ENCODE results near the gene ENPP6.

ENPP6 gene

DNA sequence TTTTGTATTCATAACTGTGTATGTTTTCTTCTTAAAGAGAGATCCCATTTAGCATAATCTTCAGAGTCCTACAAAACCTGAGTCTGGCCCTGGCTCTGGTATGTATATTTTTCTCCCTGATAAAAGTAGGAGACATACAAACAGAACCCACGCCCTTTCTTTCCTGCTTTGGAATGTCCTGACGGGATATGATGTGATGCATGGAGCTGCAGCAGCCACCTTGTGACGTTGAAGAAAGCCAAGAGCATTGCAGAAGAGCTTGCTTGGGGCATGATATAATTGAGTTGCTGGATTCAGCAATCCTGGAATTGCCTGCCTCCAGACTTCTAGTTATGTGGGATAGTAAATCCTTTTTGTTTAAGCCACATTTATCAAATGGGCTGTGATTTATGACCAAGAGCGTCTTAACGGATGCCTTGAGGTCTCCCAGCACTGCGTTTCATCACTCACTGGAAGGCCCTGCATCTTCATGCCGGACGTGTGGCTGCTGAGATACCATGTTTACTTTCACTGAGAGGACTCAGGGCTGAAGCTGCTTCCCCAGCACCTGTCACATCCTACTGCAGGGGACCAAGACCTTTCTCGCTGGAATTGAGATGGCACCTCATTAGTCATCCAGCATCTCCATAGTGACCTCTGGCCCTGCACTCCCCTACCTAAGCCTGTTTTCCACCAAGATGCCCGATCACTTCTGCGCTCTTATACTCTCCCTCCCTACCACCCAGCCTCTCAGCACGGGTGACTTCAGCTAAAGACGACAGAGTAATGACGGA is 107.0 kb downstream of the ENPP6 start:
- H3K79me2 ChIP-seq (ENCODE audit: insufficient read depth, low read length): no peaks in the 10 kb centered on the region
- H3K4me3 ChIP-seq (ENCODE audit: insufficient read depth, low read length, poor library complexity, severe bottlenecking): no peak overlapping the region
- H3K36me3 ChIP-seq (ENCODE audit: low read length): no peaks in the 10 kb centered on the region
- H4K20me1 ChIP-seq (ENCODE audit: low read depth, low read length): no peaks in the 10 kb centered on the region
- H3F3A ChIP-seq (ENCODE audit: insufficient read depth): no peaks in the 10 kb centered on the region
- no peaks in the 10 kb centered on the region for H3K9me3 ChIP-seq (ENCODE audit: insufficient read depth, low read length)
- H3K27ac ChIP-seq (ENCODE audit: low read depth, low read length): no peak overlapping the region
- no peak for TF ChIP-seq EZH2phosphoT487 (conservative IDR thresholded peaks at IDR 0.05; ENCODE audit: low read length)
- TF ChIP-seq, protein P1, sequence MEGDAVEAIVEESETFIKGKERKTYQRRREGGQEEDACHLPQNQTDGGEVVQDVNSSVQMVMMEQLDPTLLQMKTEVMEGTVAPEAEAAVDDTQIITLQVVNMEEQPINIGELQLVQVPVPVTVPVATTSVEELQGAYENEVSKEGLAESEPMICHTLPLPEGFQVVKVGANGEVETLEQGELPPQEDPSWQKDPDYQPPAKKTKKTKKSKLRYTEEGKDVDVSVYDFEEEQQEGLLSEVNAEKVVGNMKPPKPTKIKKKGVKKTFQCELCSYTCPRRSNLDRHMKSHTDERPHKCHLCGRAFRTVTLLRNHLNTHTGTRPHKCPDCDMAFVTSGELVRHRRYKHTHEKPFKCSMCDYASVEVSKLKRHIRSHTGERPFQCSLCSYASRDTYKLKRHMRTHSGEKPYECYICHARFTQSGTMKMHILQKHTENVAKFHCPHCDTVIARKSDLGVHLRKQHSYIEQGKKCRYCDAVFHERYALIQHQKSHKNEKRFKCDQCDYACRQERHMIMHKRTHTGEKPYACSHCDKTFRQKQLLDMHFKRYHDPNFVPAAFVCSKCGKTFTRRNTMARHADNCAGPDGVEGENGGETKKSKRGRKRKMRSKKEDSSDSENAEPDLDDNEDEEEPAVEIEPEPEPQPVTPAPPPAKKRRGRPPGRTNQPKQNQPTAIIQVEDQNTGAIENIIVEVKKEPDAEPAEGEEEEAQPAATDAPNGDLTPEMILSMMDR (IDR thresholded peaks at IDR 0.05; ENCODE audit: insufficient read depth, low read length, poor library complexity, severe bottlenecking): no peak
- no peak overlapping the region for H3K9ac ChIP-seq (ENCODE audit: low read length)
- no peak overlapping the region for H3K4me2 ChIP-seq (ENCODE audit: low read depth, low read length, poor library complexity, severe bottlenecking)
- H3K9me2 ChIP-seq (replicated peaks; ENCODE audit: insufficient read depth, low read length): no peaks in the 10 kb centered on the region
- no peaks in the 10 kb centered on the region for H3K27me3 ChIP-seq (ENCODE audit: low read length)
- H2AFZ ChIP-seq (ENCODE audit: low read depth, low read length, severe bottlenecking): no peak overlapping the region

GRCh38 chr4:184108006-184108501 is 109.6 kb downstream of the ENPP6 start:
- Histone ChIP-seq H3K27me3 (ENCODE audit: low read length) (no peaks in the 10 kb centered on the region), H3K9ac (ENCODE audit: low read length) (no peak overlapping the region), H3K4me3 (ENCODE audit: insufficient read depth, low read length, poor library complexity, severe bottlenecking) (no peak overlapping the region), H3K27ac (ENCODE audit: low read depth, low read length) (no peak overlapping the region), H3K9me2 (replicated peaks; ENCODE audit: insufficient read depth, low read length) (no peaks in the 10 kb centered on the region), H3K36me3 (ENCODE audit: low read length) (no peaks in the 10 kb centered on the region), H2AFZ (ENCODE audit: low read depth, low read length, severe bottlenecking) (no peak overlapping the region), H3K9me3 (ENCODE audit: insufficient read depth, low read length) (no peaks in the 10 kb centered on the region), H4K20me1 (ENCODE audit: low read depth, low read length) (no peaks in the 10 kb centered on the region), H3F3A (ENCODE audit: insufficient read depth) (no peaks in the 10 kb centered on the region), H3K79me2 (ENCODE audit: insufficient read depth, low read length) (no peaks in the 10 kb centered on the region), H3K4me2 (ENCODE audit: low read depth, low read length, poor library complexity, severe bottlenecking) (no peak overlapping the region)
- TF ChIP-seq, protein P1 (IDR thresholded peaks at IDR 0.05; ENCODE audit: insufficient read depth, low read length, poor library complexity, severe bottlenecking): no peak
- TF ChIP-seq EZH2phosphoT487 (conservative IDR thresholded peaks at IDR 0.05; ENCODE audit: low read length): no peak

DNA sequence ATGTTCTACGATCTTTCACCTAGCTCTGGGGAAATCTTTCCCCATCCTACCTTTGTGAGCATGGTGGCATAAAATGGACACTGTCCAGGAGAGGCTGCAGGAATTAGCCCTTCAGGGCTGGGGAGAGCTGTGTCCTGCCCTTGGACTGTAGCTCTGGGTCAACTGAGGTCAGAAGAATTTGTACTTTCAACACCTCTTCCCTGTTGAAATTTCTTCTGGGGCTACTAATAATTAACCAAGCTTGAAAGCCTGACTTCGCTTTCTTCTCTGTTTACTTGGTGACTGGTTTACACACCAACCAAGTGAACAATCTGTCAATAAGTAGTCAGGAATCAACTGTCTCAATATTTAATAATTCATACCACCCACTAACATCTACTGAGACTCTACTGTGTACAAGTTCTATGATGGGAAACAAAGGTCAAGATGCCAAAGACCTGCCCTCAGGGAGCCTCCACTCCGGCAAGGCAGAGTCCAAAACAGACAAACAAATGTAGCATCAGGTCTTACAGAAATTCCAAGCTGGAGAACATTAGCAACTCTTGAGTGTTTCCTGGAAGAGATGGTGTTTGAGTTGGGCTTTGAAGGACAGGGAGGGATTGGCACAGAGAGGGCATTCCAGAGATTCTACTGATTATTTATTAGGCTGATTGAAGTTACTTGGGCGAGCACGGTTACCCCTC is 113.1 kb downstream of the ENPP6 start:
- no peak for TF ChIP-seq EZH2phosphoT487 (conservative IDR thresholded peaks at IDR 0.05; ENCODE audit: low read length)
- TF ChIP-seq, protein P1 (IDR thresholded peaks at IDR 0.05; ENCODE audit: insufficient read depth, low read length, poor library complexity, severe bottlenecking): no peak
- H3K79me2 ChIP-seq (ENCODE audit: insufficient read depth, low read length): no peaks in the 10 kb centered on the region
- H3K9me2 ChIP-seq (replicated peaks; ENCODE audit: insufficient read depth, low read length): no peaks in the 10 kb centered on the region
- no peak overlapping the region for H3K9ac ChIP-seq (ENCODE audit: low read length)
- H3K4me2 ChIP-seq (ENCODE audit: low read depth, low read length, poor library complexity, severe bottlenecking): no peak overlapping the region
- no peak overlapping the region for H3K4me3 ChIP-seq (ENCODE audit: insufficient read depth, low read length, poor library complexity, severe bottlenecking)
- no peaks in the 10 kb centered on the region for H3K9me3 ChIP-seq (ENCODE audit: insufficient read depth, low read length)
- no peak overlapping the region for H2AFZ ChIP-seq (ENCODE audit: low read depth, low read length, severe bottlenecking)
- H3F3A ChIP-seq (ENCODE audit: insufficient read depth): no peaks in the 10 kb centered on the region
- no peaks in the 10 kb centered on the region for H4K20me1 ChIP-seq (ENCODE audit: low read depth, low read length)
- H3K36me3 ChIP-seq (ENCODE audit: low read length): no peaks in the 10 kb centered on the region
- no peaks in the 10 kb centered on the region for H3K27me3 ChIP-seq (ENCODE audit: low read length)
- H3K27ac ChIP-seq (ENCODE audit: low read depth, low read length): no peak overlapping the region
